IMR-90 (cell line): ENCODE measurements around the gene CSGALNACT2.

Source experiments
- POLR2A ChIP-seq: IDR thresholded peaks from 2 replicates; pipeline ENCODE4 v1.6.1; 2012; ENCODE audit warnings: mild to moderate bottlenecking, low read depth, low read length
- RAD21 ChIP-seq: IDR thresholded peaks from 2 replicates; pipeline ENCODE4 v1.6.1; 2012; ENCODE audit warnings: low read length, improper control_type of control experiment
- RFX5 ChIP-seq: IDR thresholded peaks from 2 replicates; pipeline ENCODE4 v1.8.0; 2012; ENCODE audit warnings: low read depth, mild to moderate bottlenecking, low read length, moderate library complexity
- TF ChIP-seq, protein P1 (sequence below): conservative IDR thresholded peaks from 2 replicates; pipeline ENCODE4 v1.5.1; 2012; ENCODE audit warnings: mild to moderate bottlenecking, low read depth, low read length, improper control_type of control experiment

GRCh38 chr10:43216931-43217562, 78.8 kb downstream of the CSGALNACT2 start:
- TF ChIP-seq RAD21 (no peak), RFX5 (no peak), POLR2A (no peak)
- TF ChIP-seq, protein P1, sequence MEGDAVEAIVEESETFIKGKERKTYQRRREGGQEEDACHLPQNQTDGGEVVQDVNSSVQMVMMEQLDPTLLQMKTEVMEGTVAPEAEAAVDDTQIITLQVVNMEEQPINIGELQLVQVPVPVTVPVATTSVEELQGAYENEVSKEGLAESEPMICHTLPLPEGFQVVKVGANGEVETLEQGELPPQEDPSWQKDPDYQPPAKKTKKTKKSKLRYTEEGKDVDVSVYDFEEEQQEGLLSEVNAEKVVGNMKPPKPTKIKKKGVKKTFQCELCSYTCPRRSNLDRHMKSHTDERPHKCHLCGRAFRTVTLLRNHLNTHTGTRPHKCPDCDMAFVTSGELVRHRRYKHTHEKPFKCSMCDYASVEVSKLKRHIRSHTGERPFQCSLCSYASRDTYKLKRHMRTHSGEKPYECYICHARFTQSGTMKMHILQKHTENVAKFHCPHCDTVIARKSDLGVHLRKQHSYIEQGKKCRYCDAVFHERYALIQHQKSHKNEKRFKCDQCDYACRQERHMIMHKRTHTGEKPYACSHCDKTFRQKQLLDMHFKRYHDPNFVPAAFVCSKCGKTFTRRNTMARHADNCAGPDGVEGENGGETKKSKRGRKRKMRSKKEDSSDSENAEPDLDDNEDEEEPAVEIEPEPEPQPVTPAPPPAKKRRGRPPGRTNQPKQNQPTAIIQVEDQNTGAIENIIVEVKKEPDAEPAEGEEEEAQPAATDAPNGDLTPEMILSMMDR = no peak
